Stimulated activated CD8-positive, alpha-beta memory T cell treated with anti-CD3 and anti-CD28 coated beads, Interleukin-15, amount 100 ng/mL, for 48 hours (primary cell): Measurements from ENCODE around the gene ADGRL1.
"Not testable (repeated sequence)": the region's sequence is repeated elsewhere in the genome, so short reads cannot be mapped to it uniquely, and the experiment has no call there.

ENCODE experiments used
- DNase-seq, 2 donors: peaks; one replicate each; pipeline ENCODE4 v3.0.0-alpha.2; 2020; ENCODE audit warnings: low read depth in 2 of 2

Gene ADGRL1

DNA sequence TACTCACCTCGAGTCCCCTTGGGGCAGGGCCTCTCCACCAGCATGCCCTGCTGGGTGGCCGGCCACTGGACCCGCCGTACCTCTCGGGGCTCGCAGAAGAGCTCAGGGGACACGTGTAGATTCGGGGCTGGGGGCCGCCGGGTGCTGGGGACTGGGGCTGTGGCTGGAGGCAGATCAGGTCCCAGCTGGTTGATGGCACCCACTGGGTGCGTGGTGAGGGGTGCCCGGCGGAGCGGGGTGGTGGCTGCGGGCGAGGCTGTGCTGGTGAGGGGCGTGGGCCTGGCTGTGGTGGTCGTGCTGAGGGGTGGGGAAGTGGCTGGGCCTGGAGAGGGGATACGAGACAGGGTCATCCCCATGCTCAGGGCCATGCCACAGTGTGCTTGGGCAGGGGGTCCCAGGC lies 44.7 kb downstream of the ADGRL1 start:
- no peak for DNase-seq

DNA sequence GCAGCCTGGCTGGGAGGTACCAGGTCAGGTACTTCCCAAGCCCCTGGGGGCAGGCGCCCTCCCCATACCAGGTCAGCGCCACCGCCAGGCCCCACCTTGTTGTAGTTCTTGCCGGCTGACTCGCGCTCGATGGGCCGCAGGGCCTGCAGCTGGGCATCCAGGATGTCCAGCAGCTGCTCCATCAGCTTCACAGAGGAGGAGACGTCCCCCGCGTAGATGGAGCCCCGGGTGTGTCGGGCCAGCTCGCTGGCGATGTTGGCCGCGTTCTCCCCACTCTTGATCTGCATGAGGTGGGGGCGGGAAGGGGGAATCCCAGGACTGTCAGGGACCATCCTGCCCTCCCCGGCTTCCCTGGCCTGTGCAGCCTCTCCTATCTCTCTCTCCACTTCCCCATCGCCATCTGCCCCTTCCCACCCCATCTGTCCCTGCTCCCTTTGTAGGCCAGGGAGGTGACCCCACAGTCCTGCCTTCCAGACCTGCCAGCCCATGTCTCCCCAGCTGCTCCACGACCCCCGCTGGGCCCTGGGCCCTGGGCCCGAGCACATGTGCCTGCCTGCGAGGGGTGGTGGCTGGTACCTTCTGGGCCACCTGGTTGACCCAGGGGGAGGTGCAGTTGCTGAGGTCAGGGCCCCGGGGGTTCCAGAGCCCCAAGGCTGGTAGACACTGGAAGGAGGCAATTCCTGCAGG lies 45.8 kb downstream of the ADGRL1 start:
- DNase-seq, result no peak

DNA sequence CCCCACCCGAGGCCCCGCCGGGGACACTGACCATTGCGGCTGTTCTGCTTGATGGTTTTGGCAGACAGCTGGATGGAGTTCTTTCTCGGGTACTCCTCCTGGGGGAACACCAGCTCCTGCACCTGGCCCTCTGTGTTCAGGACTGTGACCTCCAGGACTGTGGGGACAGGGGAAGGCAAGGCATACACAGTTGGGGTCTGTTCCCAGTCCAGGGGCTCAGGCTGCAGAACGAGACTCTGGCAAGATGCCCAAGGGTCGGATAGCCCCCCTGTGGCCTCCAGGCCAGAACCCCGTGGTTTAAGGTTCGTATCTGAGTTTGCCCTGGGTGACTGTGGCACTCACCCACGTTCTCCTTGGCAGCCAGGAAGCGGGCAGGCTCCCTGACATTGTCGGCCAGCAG lies 46.9 kb downstream of the ADGRL1 start:
- DNase-seq, result no peak

DNA sequence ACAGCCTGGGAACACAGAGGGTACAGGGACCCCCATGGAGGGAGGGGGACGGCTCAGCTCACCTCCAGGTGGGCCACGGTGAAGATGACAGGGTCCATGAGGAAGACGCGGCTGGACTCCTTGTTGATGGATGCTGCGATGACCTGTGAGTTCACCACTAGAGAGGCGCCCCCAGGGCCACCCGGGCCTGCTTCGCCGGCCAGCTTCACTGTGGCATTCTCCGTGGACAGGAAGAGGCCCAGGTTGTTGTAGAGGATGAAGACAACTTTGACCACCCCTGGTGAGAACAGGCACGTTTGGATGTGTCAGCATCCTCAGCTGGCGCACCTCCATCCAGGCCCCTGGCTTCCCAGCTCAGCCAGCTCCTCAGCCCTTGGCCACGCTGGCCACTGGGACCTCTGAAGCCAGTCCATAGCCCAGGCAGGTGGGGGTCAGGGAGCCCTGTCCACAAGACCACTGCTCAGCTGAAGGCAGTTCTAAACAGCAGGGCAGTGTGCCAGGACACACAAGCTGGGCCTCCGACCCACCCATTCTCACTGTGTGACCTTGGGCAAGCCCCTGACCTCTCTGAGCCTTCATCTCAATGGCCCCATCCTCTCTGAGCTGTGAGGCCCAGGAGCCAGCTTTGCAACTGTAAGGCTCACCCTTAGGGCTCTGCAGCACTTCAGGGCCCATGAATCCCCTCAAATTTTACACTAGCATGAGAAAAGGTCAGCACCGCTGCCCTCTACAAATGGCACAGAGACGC lies 47.5 kb downstream of the ADGRL1 start:
- DNase-seq, result no peak

DNA sequence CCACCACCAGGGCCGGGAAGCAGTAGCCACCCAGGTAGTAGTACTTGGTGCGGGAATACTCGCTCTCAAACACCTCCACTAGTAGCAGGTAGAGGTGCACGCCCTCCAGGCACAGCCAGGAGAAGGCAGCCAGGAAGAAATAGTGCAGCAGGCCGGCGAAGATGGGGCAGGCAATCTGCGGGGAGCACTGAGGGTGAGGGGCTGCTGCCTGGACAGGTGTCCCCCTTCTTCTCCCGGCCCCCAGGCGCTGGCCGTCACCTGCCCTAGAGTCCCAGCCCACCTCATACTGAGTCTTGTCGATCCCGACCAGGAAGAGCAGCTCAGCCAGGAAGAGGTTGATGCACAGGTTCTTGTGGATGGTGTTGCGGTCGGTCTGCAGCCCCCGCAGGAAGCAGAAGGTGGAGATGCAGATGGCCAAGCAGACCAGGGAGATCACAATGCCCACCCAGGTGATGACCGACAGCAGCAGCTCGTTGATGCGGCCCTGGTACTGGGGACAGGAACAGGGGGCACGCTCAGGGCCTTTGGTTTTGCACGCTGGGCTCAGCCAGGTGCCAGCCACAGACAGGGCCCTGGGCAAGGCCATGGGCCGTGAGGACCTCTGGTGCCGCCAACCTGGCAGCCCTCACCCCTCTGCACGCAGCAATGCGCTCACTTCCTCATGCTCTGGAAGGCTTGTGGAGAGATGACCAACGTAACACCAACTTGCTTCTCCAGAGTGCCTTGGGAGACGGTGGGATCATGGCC lies 48.8 kb downstream of the ADGRL1 start:
- no peak for DNase-seq

DNA sequence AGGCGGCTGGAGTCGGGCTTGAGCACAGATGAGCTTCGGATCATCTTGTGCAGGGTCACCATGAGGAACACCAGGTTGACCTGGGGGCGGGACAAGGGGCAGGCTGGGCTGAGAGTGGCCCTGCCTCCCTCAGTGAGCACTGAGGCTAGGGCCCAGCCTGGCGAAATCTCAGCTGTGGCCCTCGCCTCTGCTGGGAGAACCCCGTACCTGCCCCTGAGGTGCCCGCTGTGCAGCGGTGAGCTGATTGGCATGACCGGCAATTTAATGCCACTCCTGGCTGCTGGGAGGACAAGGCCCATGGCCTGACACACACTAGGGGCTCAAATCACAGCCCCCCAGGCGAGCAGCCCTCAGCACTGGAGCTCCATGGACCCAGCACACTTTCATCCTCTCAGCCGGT lies 49.8 kb downstream of the ADGRL1 start:
- DNase-seq, result no peak

DNA sequence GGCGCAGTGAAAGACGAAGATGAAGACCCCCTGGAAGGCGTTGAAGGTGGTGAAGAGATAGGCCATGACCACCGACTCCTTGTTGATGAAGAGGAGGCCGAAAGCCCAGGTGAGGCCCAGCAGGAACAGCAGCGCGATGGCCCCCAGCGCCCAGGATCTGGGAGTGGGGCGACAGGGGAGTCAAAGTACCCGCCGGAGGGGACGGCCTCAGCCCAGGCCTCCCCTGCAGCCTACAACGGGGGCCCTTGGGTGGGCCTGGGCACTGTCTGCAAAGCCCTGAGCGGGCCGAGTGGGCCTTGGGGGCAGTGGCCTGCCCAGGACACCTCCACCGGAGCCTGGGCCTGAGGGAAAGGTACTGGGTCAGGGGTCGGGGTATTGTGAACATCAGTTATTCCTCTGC lies 50.6 kb downstream of the ADGRL1 start:
- DNase-seq, result no peak

DNA sequence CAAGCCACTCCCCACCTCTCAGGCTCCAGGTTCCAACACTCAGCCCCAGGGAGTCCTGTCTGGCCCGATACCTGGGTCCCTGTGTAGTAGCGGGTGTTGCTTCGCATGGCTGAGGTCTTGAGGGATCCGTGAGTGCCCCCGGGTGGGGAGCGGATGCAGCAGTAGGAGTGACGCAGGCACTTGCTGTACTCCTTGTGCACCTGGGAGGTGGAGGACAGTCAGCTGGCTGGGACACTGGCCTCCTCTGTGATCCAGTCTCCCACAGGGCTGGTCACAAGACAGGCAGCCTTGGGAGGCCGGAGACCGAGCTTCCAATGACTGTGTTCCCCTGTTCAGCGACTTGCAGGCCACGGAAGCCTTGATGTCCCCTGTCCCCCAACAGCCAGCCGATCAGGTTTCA lies 53.3 kb downstream of the ADGRL1 start:
- no peak for DNase-seq

DNA sequence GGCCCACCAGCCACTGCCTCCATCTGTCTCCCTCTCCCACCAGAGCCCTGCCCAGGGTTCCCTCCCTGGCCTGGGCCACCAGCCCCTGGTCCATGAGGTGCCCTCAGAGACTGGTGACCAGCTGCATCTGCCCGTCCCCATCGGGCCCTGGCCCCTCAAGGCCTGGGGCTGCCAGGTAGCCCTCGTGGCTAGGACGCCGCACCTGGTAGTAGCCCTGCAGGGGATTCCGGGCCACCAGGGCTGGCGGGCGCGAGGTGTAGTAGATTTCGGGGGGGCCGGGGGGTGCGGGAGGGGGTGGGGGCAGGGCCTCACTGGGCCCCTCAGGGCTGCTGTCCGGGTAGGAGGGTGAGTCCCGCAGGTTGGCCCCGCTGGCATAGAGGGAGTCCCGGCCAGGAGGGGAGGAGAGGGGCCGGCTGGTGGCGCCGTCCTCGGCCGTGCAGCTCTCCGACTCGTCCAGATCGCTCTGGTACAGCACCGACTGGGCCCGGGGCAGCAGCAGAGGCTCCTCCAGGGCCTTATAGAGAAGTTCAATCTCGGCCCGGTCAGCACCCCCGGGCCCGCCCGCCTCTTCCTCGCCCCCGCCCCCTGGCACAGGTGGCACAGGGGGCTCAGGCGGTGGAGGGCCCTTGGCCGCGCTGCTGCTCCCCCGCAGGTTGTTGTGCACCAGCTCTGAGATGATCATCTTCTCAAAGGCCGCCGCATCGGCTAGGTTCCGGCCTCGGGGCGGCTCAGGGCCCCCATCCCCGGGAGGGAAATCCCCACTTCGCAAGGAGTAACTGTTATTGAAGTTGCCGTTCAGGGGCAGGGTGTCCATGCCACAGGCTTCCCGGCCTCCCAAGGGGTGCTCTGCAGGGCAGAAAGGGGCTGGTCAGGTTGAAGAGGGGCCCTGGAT lies 55.0 kb downstream of the ADGRL1 start:
- DNase-seq, result no peak

DNA sequence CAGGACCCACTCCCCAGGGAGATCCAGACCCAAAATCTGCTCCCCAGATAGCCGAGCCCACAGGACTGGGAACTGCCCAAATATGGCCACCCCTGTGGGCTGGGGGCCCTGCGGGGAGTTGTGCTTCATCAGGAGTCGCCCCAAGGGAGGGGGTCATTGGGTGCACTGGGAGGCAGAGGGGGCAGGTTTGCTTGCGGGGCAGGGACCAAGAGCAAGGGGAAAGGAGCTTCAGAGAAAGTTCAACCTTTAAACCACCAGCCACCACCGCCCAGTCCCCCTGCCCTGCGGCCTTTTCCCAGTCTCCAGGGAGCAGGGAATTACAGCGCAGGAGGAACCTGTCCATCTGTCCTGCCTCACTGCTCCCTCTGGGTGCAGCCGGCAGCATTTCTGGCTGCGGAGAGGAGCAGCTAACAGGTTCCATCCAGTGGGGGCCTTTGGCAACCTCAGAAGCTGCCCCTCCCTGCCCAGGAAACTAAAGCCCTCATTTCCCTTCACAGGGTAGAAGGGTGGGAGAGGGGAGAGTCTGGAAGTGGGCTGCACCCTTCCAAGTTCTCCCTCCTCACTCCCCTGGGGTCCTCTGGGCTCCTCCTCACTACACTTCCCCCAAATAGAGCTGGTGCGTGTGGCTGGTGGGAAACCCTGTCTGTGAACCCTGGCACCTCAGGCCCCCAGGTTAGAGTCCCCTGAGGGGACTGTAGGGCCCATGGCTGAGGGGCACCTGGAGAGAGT lies 55.8 kb downstream of the ADGRL1 start:
- DNase-seq, result no peak

DNA sequence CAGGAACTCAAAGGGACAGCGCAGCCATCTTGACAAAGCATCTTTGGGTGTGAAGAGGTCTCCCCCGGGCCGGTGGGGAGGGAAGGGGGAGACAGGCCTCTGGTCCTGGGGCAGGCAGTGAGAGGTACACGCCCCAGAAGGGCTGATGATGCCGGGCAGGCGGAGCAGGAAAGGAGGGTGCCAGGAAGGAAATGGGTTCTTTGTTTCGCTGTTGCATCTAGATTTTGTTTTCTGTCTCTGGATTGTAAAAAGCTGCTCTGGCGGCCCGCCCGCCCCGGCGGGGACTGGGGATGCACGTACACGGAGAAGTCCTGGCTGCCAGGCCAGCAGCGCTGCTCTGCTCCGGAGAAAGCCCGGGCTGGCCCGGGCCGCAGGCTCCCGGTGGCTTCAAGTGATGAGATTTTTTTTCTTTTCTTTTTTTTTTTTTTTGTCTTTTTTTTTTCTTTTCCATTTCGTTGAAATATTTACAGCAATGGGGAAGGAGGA lies 56.4 kb downstream of the ADGRL1 start:
- DNase-seq, result no peak

DNA sequence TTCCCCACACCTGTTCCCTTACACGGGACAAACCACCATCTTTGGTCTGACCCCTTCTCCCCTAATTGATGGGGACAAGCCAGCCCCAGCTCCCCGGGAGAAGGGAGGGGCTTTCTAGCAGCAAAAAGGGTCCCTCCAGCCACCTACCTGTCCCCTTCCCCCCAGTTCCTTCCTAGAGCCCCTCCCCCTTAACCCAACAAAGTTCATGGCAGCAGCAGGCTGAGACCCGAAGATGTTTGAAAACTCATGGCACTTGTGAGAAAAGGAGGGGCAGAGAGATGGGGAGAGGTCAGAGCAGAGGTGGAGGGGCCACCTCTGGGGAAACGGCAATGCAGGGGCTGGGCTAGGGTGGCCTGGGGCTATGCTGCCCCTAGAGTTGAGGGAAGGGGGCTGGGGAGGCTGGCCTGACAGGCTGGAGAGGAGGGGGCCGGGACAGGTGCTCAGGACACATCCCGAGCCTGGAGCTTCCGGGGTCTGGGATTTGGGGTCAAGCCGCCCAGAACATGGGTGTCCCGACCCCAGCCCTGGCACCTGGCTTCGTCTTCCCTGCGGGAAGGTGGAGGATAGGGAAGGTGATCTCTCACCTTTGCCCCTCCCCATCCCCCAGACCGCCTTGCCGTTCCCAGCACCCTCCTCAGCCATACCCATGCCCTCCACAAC lies 57.1 kb downstream of the ADGRL1 start:
- DNase-seq, result no peak

DNA sequence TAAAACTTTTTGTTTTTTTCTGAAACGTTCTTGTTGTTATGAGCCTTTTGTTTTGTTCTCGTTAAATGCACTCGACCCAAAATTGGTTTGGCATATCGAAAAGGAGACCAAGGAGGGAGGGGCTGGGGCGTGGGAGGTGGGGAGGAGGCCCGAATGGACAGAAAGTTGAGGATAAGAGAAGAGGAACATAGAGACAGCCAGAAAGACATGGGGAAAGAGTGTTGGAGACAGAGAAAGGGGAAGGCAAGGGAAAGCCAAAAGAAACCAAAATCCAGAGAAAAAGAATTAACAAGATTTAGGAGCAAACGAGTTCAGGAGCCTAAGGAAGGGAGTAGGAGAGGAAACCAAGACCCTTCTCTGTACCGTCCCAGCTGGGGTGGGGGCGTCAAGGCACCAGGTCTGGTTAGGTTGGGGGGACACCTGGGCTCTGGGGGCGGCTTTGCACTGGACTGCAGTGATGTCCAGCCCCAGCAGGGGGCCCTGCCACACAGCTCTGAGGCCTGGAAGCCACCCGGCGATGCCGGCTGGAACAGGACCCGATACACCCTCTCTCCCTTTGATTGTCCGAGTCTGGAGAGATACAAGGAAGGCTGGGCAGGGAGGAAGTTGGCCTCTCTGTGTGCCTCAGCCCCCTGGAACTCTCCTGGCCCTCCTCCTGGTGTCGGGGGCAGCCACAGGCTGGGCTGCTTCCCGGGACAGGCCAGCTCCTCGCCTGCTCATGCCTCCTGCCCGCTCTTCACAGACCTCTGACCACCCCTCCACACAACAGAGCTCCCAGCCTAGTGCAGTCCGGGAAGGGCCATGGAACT lies 58.0 kb downstream of the ADGRL1 start:
- DNase-seq, result peak; percentile 32 to 33

DNA sequence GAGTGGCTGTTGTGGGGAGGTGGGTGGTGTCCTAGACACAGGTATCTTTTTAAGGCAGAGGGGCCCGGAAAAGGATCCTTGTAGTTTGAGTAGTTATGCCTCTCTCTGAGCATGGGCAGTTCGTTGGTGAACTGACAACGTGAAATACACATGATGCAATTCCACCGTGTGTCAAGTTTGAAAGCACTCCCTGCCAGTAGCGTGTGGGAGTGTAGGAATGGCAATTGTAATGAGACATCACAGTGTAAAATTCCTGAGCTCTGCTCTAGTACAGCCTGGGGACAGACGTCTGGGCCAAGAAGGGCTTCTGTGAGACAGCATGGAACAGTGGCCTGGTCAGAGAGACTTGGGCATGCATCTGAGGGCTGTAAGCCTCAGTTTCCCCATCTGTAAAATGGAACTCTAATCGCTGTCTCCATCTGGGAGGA lies 59.2 kb downstream of the ADGRL1 start:
- no peak for DNase-seq

DNA sequence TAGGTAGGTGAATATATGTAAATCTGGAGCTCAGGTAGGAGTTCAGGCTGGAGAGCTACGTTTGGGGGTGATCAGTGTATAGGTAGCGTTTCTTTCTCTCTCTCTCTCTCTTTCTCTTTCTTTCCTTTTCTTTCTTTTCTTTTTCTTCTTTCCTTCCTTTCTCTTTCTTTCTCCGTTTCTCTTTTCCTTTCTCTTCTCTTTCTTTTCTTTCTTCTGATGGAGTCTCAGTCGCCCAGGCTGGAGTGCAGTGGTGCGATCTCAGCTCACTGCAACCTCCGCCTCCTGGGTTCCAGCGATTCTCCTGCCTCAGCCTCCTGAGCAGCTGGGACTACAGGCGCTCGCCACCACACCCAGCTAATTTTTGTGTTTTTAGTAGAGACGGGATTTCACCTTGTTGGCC lies 59.8 kb downstream of the ADGRL1 start:
- not testable (repeated sequence) for DNase-seq

DNA sequence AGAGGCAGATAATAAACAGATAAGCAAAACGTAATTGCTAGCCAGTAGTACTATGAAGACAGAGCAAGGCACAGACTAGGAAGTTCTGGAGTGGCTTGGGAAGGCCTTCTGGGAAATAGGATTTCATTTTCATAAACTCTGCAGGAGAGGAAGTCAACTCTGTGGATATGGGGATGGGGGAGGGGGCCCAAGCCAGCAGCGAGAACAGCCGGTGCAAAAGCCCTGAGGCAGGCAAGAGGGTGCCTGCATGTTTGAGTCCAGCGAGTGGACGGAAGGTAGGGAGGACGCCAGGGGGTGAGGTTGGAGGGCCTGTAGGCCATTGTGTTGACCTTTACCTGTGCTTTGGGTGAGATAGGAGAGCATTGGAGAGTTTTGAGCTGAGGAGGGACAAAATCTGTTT lies 60.6 kb downstream of the ADGRL1 start:
- DNase-seq, result no peak

DNA sequence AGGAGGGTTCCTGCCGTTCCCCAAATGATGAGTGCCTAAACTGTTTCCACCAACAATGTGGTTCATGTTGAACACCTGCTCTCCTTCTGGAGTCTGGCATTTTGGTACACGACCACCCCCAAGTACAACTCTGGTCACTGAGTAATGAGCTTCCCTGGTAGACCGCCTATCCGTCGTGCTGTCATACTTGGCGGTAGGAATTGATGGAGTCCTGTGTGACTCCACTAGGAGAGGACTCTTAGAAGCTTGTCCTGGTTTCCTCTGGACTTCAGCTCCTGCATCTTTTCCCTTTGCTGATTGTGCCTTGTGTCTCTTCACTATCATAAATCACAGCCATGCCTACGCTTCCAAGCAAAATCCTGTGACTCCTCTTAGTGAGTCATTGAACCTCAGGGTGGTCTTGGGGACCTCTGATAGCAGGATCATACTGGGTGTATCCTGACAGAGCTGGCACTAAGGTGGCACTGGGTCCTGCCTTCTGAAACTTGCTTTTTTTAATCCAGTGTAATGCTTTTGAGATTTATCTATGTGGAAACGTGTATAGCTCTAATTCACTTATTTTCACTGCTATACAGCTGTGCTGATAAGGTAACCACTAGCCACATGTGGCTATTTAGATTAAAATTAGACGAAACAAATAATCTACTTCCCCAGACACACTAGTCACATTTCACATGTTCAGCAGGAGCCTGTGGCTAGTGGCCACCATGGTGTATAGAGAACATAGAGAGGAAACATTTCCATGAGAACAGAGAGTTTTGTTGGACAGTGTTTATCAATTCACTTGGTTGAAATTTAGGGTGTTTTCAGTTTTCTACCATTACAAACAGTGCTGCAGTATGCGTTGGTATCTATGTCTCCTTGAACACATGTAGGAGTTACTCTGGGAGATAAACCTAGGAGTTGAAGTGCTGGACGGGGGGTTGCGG lies 63.4 kb downstream of the ADGRL1 start:
- no peak for DNase-seq

DNA sequence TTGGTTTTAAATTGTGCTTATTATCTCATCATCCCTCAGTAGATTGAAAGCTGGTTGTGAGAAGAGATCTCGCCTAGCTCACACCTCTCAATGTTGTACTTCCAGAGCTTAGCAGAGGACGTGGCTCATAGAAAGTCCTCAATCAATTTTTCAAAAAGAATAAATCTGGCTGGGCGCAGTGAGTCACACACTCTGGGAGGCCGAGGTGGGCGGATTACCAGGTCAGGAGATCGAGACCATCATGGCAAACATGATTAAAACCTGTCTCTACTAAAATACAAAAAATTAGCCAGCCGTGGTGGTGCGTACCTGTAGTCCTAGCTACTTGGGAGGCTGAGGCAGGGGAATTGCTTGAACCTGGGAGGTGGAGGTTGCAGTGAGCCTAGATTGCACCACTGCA lies 64.9 kb downstream of the ADGRL1 start:
- DNase-seq, result no peak
